Hypothalamus (tissue), 51 donors: Measurements from ENCODE around the gene RAI14.

ENCODE experiments used
- DNase-seq, 51 donors: peaks; one replicate each; lab custom pipeline; 2025; lab: John Stamatoyannopoulos, UW

RAI14 gene

GRCh38 chr5:34656001-34656699 lies at the start of gene RAI14:
Gene RAI14, plus strand, starts transcription at chr5:34656328. Its CDS starts 30,592 bp downstream, at chr5:34686920.
- peak in 49 of 51 donors; percentile 9 to 87 (median 62) for DNase-seq

- no peak for DNase-seq
These were observed 47.8 kb upstream of the RAI14 start for GRCh38 chr5:34608368-34608767.

- DNase-seq = no peak
These were observed 47.1 kb upstream of the RAI14 start for GRCh38 chr5:34608859-34609648.

GRCh38 chr5:34609951-34610441 lies 46.1 kb upstream of the RAI14 start:
- DNase-seq = no peak

- no peak for DNase-seq
These were observed 45.6 kb upstream of the RAI14 start for GRCh38 chr5:34610546-34610945.

GRCh38 chr5:34611464-34612415 lies 44.4 kb upstream of the RAI14 start:
- no peak for DNase-seq

GRCh38 chr5:34616651-34617050 lies 39.5 kb upstream of the RAI14 start:
- no peak for DNase-seq

- DNase-seq = no peak
These were observed 37.6 kb upstream of the RAI14 start for GRCh38 chr5:34618371-34619065.

GRCh38 chr5:34620185-34620584 lies 35.9 kb upstream of the RAI14 start:
- no peak for DNase-seq

GRCh38 chr5:34621277-34622097 lies 34.6 kb upstream of the RAI14 start:
- DNase-seq = no peak

GRCh38 chr5:34622098-34622400 lies 34.1 kb upstream of the RAI14 start:
- DNase-seq = no peak

GRCh38 chr5:34624691-34625090 lies 31.4 kb upstream of the RAI14 start:
- no peak for DNase-seq

GRCh38 chr5:34625246-34625645 lies 30.9 kb upstream of the RAI14 start:
- DNase-seq = no peak

GRCh38 chr5:34626036-34626435 lies 30.1 kb upstream of the RAI14 start:
- no peak for DNase-seq

GRCh38 chr5:34626751-34627150 lies 29.4 kb upstream of the RAI14 start:
- no peak for DNase-seq

- DNase-seq = no peak
These were observed 28.3 kb upstream of the RAI14 start for GRCh38 chr5:34627794-34628193.

- DNase-seq = no peak
These were observed 27.8 kb upstream of the RAI14 start for GRCh38 chr5:34628373-34628772.

GRCh38 chr5:34630596-34630995 lies 25.5 kb upstream of the RAI14 start:
- DNase-seq = no peak

GRCh38 chr5:34632807-34633422 lies 23.2 kb upstream of the RAI14 start:
- DNase-seq = no peak
